HUES64 (cell line): ENCODE data around the gene RPS23.
A peak's percentile ranks its signal among the peaks of the same experiment; 100 is the strongest.
"Not testable (repeated sequence)": the region's sequence is repeated elsewhere in the genome, so short reads cannot be mapped to it uniquely, and the experiment has no call there.

Experiments used
- H3K27ac ChIP-seq: 2 replicates; pipeline ENCODE4 v1.7.0; 2013; ENCODE audit warnings: low read depth, low read length, inconsistent platforms
- H3K27me3 ChIP-seq: 2 replicates; pipeline ENCODE4 v1.6.1; 2013; ENCODE audit warnings: mild to moderate bottlenecking, low read length; ENCODE audit not compliant: insufficient read depth
- H3K36me3 ChIP-seq: 2 replicates; pipeline ENCODE4 v1.6.1; 2013; ENCODE audit warnings: mild to moderate bottlenecking, low read length; ENCODE audit not compliant: insufficient read depth
- H3K4me1 ChIP-seq: 2 replicates; pipeline ENCODE4 v1.6.1; 2013; ENCODE audit warnings: mild to moderate bottlenecking, low read length, moderate library complexity; ENCODE audit not compliant: insufficient read depth
- H3K4me3 ChIP-seq: 2 replicates; pipeline ENCODE4 v1.5.1; 2013; ENCODE audit warnings: mild to moderate bottlenecking, low read length, moderate library complexity
- H3K9ac ChIP-seq: 2 replicates; pipeline ENCODE4 v1.6.1; 2013; ENCODE audit warnings: mild to moderate bottlenecking, low read depth, low read length
- H3K9me3 ChIP-seq: 2 replicates; pipeline ENCODE4 v1.6.1; 2013; ENCODE audit warnings: low read depth, low read length; ENCODE audit not compliant: insufficient read depth
- WGBS: fragments of 150-250, 120-280 bp; methylation state at CpG from one replicate; pipeline ENCODE4 v1.1.7; 2013; ENCODE audit warnings: missing lambda C conversion rate; 5-methylcytosine and 5-hydroxymethylcytosine counted together

Gene RPS23

DNA sequence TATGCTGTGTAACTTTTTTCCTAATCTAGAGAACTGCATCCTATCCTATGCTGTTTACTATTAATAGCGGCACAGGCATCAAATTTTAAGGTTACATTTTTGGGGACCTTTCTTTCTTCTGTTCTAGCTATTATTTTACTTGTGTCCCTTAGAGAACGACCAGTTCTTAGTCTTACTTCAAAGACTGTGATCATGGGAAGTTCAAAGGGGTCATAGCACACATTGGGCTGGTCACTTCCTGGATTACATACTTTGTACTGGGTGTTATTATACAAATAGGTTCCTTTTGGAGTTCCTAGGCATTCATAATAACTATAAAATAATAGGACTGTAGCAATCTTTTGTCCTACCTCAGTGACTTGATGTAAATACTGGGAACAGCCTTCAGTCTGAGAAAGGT lies 8.8 kb downstream of the RPS23 start:
- H3K9me3 ChIP-seq, H3K4me3 ChIP-seq, H3K27me3 ChIP-seq, H3K9ac ChIP-seq, H3K27ac ChIP-seq, H3K4me1 ChIP-seq, H3K36me3 ChIP-seq: not testable (repeated sequence)
- WGBS = 93% methylated on average over 2 of the region's 2 CpGs

- 96% methylated on average over 8 of the region's 9 CpGs for WGBS
- not testable (repeated sequence) for H3K36me3 ChIP-seq, H3K9ac ChIP-seq, H3K9me3 ChIP-seq, H3K4me3 ChIP-seq, H3K4me1 ChIP-seq, H3K27me3 ChIP-seq, H3K27ac ChIP-seq
Measured at GRCh38 chr5:82267297-82267933, 10.7 kb downstream of the RPS23 start.

GRCh38 chr5:82265047-82265446 lies 13.1 kb downstream of the RPS23 start:
- no peaks in the 10 kb centered on the region for H3K9me3 ChIP-seq
- 95% methylated on average over 4 of the region's 4 CpGs for WGBS

DNA sequence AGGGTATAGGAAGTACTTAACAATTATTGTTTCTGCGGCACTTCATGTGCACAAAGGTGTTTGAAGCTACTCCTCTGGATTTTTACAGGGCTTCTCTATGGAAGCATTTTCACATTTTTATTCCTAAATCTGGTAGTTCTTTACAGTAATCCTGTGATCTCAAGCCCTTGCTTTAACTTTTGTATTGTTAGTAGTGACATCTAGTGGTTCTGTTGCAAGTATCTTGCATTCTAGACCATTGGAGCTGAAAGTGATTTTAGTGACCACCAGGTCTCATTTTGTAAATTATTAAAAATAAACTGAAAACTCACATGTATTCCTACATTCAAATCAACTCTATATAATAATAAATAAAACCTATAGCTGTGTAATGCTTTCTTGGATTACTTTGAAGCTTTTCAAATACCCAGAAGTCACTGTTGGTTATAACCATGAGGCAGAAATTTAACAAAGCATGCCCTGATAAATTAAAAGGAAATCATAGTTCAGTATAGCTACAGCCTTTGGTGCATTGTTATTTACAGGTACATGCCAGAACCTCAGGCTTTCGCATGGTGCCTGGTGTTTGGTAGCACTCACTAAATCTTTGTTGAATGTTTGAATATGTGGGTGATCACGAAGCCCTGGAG lies 18.9 kb downstream of the RPS23 start:
- 93% methylated on average over 3 of the region's 3 CpGs for WGBS
- Histone ChIP-seq H3K36me3 (no peaks in the 10 kb centered on the region; the same call in 1 of the 2 replicates), H3K27me3 (no peaks in the 10 kb centered on the region), H3K9ac (no peak overlapping the region), H3K27ac (no peak overlapping the region), H3K4me3 (no peak overlapping the region), H3K4me1 (peaks cover 16% of the 10 kb centered on the region), H3K9me3 (no peaks in the 10 kb centered on the region)

More at GRCh38 chr5:82265047-82265446, 13.1 kb downstream of the RPS23 start:
- Histone ChIP-seq H3K27ac (no peak overlapping the region), H3K9ac (no peak overlapping the region), H3K36me3 (no peaks in the 10 kb centered on the region), H3K4me1 (no peaks in the 10 kb centered on the region), H3K4me3 (no peak overlapping the region), H3K27me3 (no peaks in the 10 kb centered on the region)

DNA sequence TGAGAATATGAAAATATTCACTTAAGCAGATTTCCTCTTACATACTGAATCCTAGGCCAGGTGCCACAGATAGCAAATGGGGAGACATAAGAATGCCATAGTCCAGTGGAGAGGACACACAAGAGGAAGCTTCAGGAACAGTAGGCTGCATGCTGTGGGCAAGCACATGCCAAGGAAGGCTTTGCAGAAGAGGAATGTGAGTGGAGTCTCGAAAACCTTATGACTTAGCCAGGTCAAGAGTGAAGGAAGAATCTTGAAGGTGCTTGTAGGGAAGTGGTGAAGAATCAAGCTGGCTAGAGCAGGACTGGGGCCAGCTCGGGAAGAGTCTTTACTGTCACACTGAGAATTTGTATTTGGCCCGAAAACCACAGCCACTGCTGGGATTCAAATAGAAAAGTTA lies 20.4 kb downstream of the RPS23 start:
- Histone ChIP-seq H3K9me3 (no peaks in the 10 kb centered on the region), H3K27me3 (no peaks in the 10 kb centered on the region), H3K4me1 (peaks cover 16% of the 10 kb centered on the region), H3K36me3 (peaks cover 4% of the 10 kb centered on the region; the same call in 1 of the 2 replicates), H3K27ac (peak overlapping the region; percentile 3; the same call in 1 of the 2 replicates), H3K4me3 (no peak overlapping the region), H3K9ac (no peak overlapping the region)
- WGBS = 74% methylated on average over 3 of the region's 3 CpGs

DNA sequence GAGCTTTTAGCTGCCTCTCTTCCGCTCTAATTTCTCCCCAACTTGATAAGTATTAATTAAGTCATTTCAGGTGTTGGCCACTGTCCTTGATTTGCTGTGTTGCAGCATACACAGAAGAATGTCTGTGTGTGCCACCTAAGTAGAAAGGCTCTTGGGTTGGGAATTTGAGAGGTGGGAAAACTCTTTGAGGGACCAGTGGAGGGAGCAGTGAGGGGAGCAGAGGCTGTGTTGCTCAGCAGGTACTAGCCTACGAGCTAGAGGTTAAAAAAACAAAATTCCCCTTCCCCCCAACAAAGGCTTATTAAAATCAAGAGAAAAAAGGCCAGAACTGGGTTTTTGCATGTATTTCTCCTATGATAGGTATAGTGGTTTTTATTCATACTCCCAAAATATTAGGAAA lies 20.9 kb downstream of the RPS23 start:
- no peaks in the 10 kb centered on the region for H3K27me3 ChIP-seq
- peaks cover 4% of the 10 kb centered on the region; the same call in 1 of the 2 replicates for H3K36me3 ChIP-seq
- 75% methylated on average over 1 of the region's 2 CpGs for WGBS
- no peak overlapping the region for H3K4me3 ChIP-seq
- no peak overlapping the region for H3K9ac ChIP-seq
- peaks cover 16% of the 10 kb centered on the region for H3K4me1 ChIP-seq
- H3K9me3 ChIP-seq = no peaks in the 10 kb centered on the region
- H3K27ac ChIP-seq = no peak overlapping the region

GRCh38 chr5:82255844-82256243 lies 22.3 kb downstream of the RPS23 start:
- 72% methylated on average over 1 of the region's 1 CpG for WGBS
- Histone ChIP-seq H3K4me3 (no peak overlapping the region), H3K9me3 (no peaks in the 10 kb centered on the region), H3K4me1 (peaks cover 16% of the 10 kb centered on the region), H3K9ac (no peak overlapping the region), H3K27ac (no peak overlapping the region), H3K36me3 (peaks cover 4% of the 10 kb centered on the region; the same call in 1 of the 2 replicates), H3K27me3 (no peaks in the 10 kb centered on the region)

DNA sequence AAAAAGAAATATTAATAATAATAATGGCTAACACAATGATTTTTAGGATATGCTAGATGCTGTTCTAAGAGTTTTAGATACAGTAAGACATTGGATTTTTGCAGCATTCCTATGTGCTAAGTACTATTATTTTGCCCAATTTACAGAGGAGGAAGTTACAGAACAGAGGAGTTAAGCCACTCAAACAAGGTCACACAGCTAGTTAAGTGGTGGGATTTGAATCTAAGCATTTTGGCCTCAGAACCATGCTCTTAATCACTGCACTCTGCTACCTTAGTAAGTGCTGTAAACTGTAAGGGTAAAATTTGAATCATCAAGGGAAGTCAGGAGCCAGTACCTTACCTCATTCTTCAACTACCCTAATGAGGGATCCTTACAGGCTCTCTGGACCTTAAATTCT lies 25.4 kb downstream of the RPS23 start:
- Histone ChIP-seq H3K27me3 (no peaks in the 10 kb centered on the region), H3K27ac (no peak overlapping the region), H3K9me3 (no peaks in the 10 kb centered on the region), H3K4me3 (no peak overlapping the region), H3K4me1 (peaks cover 10% of the 10 kb centered on the region), H3K36me3 (peaks cover 4% of the 10 kb centered on the region; the same call in 1 of the 2 replicates), H3K9ac (no peak overlapping the region)

DNA sequence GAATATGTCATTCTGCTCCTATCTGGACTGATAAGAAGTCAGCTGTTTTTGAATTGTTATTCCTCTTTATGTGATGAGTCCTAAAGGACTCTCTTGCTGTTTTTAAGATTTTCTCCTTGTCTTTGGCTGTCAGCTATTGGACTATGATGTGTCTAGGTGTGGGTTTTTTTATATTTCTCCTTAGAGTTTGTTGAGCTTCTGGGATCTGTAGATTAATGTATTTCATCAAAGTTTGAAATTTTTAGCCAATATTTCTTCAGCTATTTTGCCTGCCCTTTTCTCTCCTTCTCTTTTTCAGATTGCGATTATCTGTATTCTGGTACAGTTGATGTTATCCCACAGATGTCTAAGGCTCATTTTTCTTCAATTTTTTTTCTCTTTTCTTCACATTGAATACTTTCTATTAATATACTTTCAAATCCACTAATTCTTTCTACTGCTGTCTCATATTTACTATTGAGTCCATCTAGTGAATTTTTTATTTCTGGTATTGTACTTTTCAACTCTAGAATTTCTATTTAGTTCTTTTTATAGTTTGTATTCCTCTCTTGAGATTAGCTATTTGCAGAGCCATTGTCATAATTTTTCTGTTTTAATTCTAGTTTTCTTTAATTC lies 31.1 kb downstream of the RPS23 start:
- Histone ChIP-seq H3K36me3 (no peaks in the 10 kb centered on the region), H3K27me3 (no peaks in the 10 kb centered on the region), H3K4me1 (no peaks in the 10 kb centered on the region), H3K9ac (no peak overlapping the region), H3K9me3 (no peaks in the 10 kb centered on the region; the same call in 1 of the 2 replicates), H3K4me3 (no peak overlapping the region), H3K27ac (no peak overlapping the region)
- WGBS = 100% methylated on average over 1 of the region's 1 CpG

DNA sequence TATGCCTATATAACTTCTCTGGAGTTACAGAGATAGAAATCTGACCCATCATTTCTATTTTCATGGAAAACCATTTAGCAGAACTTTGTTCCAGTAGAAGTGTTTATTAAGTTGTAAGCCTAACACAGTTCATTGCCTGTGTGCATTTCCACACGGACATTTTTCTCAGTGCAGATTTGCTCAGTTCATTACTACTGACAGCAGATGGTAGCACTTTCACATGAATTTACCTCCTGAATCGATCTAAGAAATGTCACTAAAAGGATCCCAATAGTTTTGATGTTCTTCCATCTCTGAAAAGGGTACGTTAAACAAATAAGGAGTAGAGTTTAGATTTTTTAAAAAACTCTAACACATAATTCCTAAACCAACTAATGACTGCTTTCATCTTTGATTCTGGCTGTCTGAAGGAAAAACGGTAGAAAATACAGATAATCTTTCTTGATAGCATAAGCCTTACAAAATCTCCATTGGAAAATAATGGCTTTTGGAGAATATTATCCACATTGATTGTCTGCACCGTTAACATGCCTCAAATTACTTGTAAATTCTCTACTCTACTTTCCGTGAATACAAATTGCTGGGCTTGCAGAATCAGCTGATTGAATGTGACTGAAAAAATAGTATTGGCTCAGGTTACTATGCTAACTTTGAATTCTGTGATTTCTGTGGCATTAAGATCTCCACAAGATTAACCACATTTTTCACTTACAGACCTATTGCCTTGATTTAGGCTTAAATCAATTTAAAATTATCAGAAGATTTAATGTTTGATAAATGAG lies 33.1 kb downstream of the RPS23 start:
- Histone ChIP-seq H3K36me3 (no peaks in the 10 kb centered on the region), H3K9ac (no peak overlapping the region), H3K4me3 (no peak overlapping the region), H3K27me3 (no peaks in the 10 kb centered on the region), H3K9me3 (no peaks in the 10 kb centered on the region; the same call in 1 of the 2 replicates), H3K27ac (no peak overlapping the region), H3K4me1 (no peaks in the 10 kb centered on the region)
- 85% methylated on average over 5 of the region's 6 CpGs for WGBS

- Histone ChIP-seq H3K9ac (no peak overlapping the region), H3K27ac (no peak overlapping the region), H3K27me3 (no peaks in the 10 kb centered on the region), H3K4me3 (no peak overlapping the region), H3K36me3 (no peaks in the 10 kb centered on the region), H3K4me1 (no peaks in the 10 kb centered on the region), H3K9me3 (no peaks in the 10 kb centered on the region; the same call in 1 of the 2 replicates)
- 94% methylated on average over 2 of the region's 2 CpGs for WGBS
Measured at GRCh38 chr5:82244151-82244550, 34.0 kb downstream of the RPS23 start.
